GM19452 (cell line): ENCODE results near the gene PLXDC2.

Source experiments
- ATAC-seq: cut with Tn5 transposase; IDR thresholded peaks from one replicate; pipeline ENCODE4 v1.9.1; 2021; ENCODE audit not compliant: unreplicated experiment

Gene PLXDC2

GRCh38 chr10:20303453-20304152 is 487.4 kb downstream of the PLXDC2 start:
- no peak for ATAC-seq

GRCh38 chr10:20313665-20314064 is 497.4 kb downstream of the PLXDC2 start:
- ATAC-seq, result no peak

- no peak for ATAC-seq
These were observed 498.2 kb downstream of the PLXDC2 start for GRCh38 chr10:20314431-20314830.

GRCh38 chr10:20327954-20328353 is 511.7 kb downstream of the PLXDC2 start:
- no peak for ATAC-seq

- no peak for ATAC-seq
These were observed 514.0 kb downstream of the PLXDC2 start for GRCh38 chr10:20330246-20330645.

GRCh38 chr10:20334559-20334958 is 518.3 kb downstream of the PLXDC2 start:
- ATAC-seq, result no peak
